ENCODE results near the gene RPS6KA6.

GRCh38 chrX:84160736-84161135 lies 27.3 kb downstream of the RPS6KA6 start:
- TF ChIP-seq ZNF555 (tag by site-specific recombination; conservative IDR thresholded peaks at IDR 0.05) (no peak), SP2 (tag by site-specific recombination; IDR thresholded peaks at IDR 0.05) (no peak), CTCF (tag by site-specific recombination; IDR thresholded peaks at IDR 0.05) (no peak)

All from HEK293 (cell line).